ENCODE data around the gene SKI.

- TF ChIP-seq YY1 (IDR thresholded peaks at IDR 0.05; ENCODE audit: low read depth, low read length) (no peak), EP300 (IDR thresholded peaks at IDR 0.05; ENCODE audit: borderline replicate concordance in 1 of 2, low read depth in 2 of 2, low read length in 2 of 2) (no peak), ASH2L (IDR thresholded peaks at IDR 0.05; ENCODE audit: low read length) (no peak), CTCF (IDR thresholded peaks at IDR 0.05; ENCODE audit: control extremely low read depth in 1 of 3, insufficient read depth in 1 of 3, low read depth in 1 of 3, low read length in 3 of 3) (no peak), POLR2AphosphoS5 (IDR thresholded peaks at IDR 0.05; ENCODE audit: low read depth, low read length) (no peak), TCF12 (IDR thresholded peaks at IDR 0.05; ENCODE audit: low read depth, low read length) (no peak), SUZ12 (IDR thresholded peaks at IDR 0.05; ENCODE audit: low read length) (no peak), ZNF274 (IDR thresholded peaks at IDR 0.05; ENCODE audit: borderline replicate concordance, extremely low read depth, low read length) (no peak), ATF3 (IDR thresholded peaks at IDR 0.05; ENCODE audit: insufficient read depth, low read depth, low read length) (no peak), E2F6 (IDR thresholded peaks at IDR 0.05) (no peak), CREB1 (IDR thresholded peaks at IDR 0.05) (no peak), EZH2 (IDR thresholded peaks at IDR 0.05; ENCODE audit: low read depth, low read length, severe bottlenecking) (no peak), ATF2 (IDR thresholded peaks at IDR 0.05; ENCODE audit: low read length) (no peak), POLR2A (IDR thresholded peaks at IDR 0.05; ENCODE audit: control extremely low read depth in 1 of 2, low read depth in 2 of 2, low read length in 2 of 2) (no peak)
Observed at GRCh38 chr1:2232916-2233438, 4.9 kb downstream of the SKI start.

Measured in H1 (cell line).